Stomach (tissue), 9 donors: ENCODE data around the gene ANGPTL8. TPM values are rescaled to one million over a fixed set of nuclear protein-coding genes. Genes with fewer than 3 reads are reported as not detected.

ENCODE experiments used
- DNase-seq, 2 donors: peaks; one replicate each; pipeline versions ENCODE4 v3.0.0 to v3.0.0-alpha.2; 2013 to 2019
- H3K27ac ChIP-seq, 5 donors: fragments of 200-600 bp in 4 of 5; sonication (generic) in 4 of 5; one replicate each; pipeline ENCODE4 v1.5.1; 2013 to 2019; ENCODE audit warnings: mild to moderate bottlenecking in 1 of 5, moderate library complexity in 1 of 5
- H3K27me3 ChIP-seq, 3 donors: fragments of 200-600 bp; sonication (generic); one replicate each; pipeline ENCODE4 v1.5.1; 2017 to 2019; ENCODE audit warnings: mixed run types in 1 of 3
- H3K36me3 ChIP-seq, 4 donors: fragments of 200-600 bp; sonication (generic); 1 replicate in 3 of 4; 2 replicates in 1 of 4; pipeline ENCODE4 v1.5.1; 2016 to 2019
- H3K4me1 ChIP-seq, 4 donors: fragments of 200-600 bp; sonication (generic); one replicate each; pipeline ENCODE4 v1.5.1; 2016 to 2019
- H3K4me3 ChIP-seq, 4 donors: fragments of 200-600 bp; sonication (generic) in 3 of 4; one replicate each; pipeline ENCODE4 v1.5.1; 2016 to 2019; ENCODE audit warnings: mild to moderate bottlenecking in 1 of 4
- H3K9me3 ChIP-seq, 4 donors: fragments of 200-600 bp; sonication (generic); one replicate each; pipeline ENCODE4 v1.5.1; 2016 to 2019
- EP300 ChIP-seq: sonication (generic); formaldehyde crosslinking; IDR thresholded peaks from one replicate; pipeline ENCODE4 v1.6.1; 2017; ENCODE audit warnings: antibody characterized with exemption
- POLR2A ChIP-seq, 4 donors: fragments of 450-650 bp; IDR thresholded peaks; one replicate each; pipeline ENCODE4 v1.6.1; 2016; ENCODE audit warnings: antibody characterized with exemption in 4 of 4, control low read depth in 2 of 4, mild to moderate bottlenecking in 1 of 4, moderate library complexity in 1 of 4
- POLR2AphosphoS5 ChIP-seq, 3 donors: sonication (generic); formaldehyde crosslinking; IDR thresholded peaks; one replicate each; pipeline ENCODE4 v1.6.1; 2016; ENCODE audit warnings: antibody characterized with exemption in 3 of 3
- whole genome bisulfite sequencing, 5 donors: extraction: QIAGEN DNeasy Blood & Tissue Kit in 3 of 5; methylation state at CpG; one replicate each; pipeline versions ENCODE4 v1.1.5 to v1.1.7; 2013 to 2018; 5-methylcytosine and 5-hydroxymethylcytosine counted together
- intact Hi-C: fragments of 100-400 bp; cut with DNase I; formaldehyde crosslinking; loops from one replicate; pipeline ENCODE4 v1.15.1; 2023; ENCODE audit warnings: low total_unique reads
- polyA plus RNA-seq, 3 donors: library from polyadenylated mRNA; stranded (reverse); fragments of 200-250 nt; gene quantifications; one replicate each; pipeline ENCODE4 v1.2.3, GENCODE V29; 2013
- total RNA-seq, 5 donors: library from RNA; depleted of rRNA; stranded (reverse); fragments of >200 nt; gene quantifications; one replicate each; pipeline versions ENCODE4 v1.1.0 to v1.2.3, GENCODE V29; 2014 to 2016
- TF ChIP-seq, protein P1 (sequence below), 7 experiments: fragments of 450-650 bp in 4 of 7; fragments of 200-600 bp in 3 of 7; sonication (generic) in 3 of 7; IDR thresholded peaks; one replicate each; pipeline ENCODE4 v1.5.1; 2016 to 2019; ENCODE audit warnings: antibody characterized with exemption in 7 of 7, control low read depth in 2 of 7, mild to moderate bottlenecking in 1 of 7
- donor health status: healthy with polysubstance abuse.
- donor health status: Bipolar disorder and iron deficiency.
- donor health status: healthy.

The ANGPTL8 gene
- total and polyA plus RNA-seq, 8 donors, result 0.70 TPM; not detected in 7

- intact Hi-C loops, result no loop called here
- peak; percentile 53 to 84 for DNase-seq
- peaks cover 16 to 41% (median 33%) of the 10 kb centered on the region in 4 donors for H3K4me1 ChIP-seq
- WGBS, 5 donors, result 32 to 47% (median 39%) methylated on average over 10 of the region's 10 CpGs
- peak overlapping the region in 4 of 5 donors; percentile 37 to 69 (median 52) for H3K27ac ChIP-seq
- H3K27me3 ChIP-seq, result peaks cover 0 to 4% (median 0%) of the 10 kb centered on the region in 3 donors
- H3K9me3 ChIP-seq, result no peaks in the 10 kb centered on the region
- TF ChIP-seq POLR2A (IDR thresholded peaks at IDR 0.05) (no peak), POLR2AphosphoS5 (IDR thresholded peaks at IDR 0.05) (peak in 2 of 3 donors; percentile 3 to 24), EP300 (no peak)
- TF ChIP-seq, protein P1, sequence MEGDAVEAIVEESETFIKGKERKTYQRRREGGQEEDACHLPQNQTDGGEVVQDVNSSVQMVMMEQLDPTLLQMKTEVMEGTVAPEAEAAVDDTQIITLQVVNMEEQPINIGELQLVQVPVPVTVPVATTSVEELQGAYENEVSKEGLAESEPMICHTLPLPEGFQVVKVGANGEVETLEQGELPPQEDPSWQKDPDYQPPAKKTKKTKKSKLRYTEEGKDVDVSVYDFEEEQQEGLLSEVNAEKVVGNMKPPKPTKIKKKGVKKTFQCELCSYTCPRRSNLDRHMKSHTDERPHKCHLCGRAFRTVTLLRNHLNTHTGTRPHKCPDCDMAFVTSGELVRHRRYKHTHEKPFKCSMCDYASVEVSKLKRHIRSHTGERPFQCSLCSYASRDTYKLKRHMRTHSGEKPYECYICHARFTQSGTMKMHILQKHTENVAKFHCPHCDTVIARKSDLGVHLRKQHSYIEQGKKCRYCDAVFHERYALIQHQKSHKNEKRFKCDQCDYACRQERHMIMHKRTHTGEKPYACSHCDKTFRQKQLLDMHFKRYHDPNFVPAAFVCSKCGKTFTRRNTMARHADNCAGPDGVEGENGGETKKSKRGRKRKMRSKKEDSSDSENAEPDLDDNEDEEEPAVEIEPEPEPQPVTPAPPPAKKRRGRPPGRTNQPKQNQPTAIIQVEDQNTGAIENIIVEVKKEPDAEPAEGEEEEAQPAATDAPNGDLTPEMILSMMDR (IDR thresholded peaks at IDR 0.05), result no peak
- H3K4me3 ChIP-seq, result no peak overlapping the region
- H3K36me3 ChIP-seq, result no peaks in the 10 kb centered on the region
These were observed 29.4 kb downstream of the ANGPTL8 start for GRCh38 chr19:11268783-11269267.

- H3K4me3 ChIP-seq, result no peak overlapping the region
- DNase-seq, result peak in 1 of 2 donors; percentile 53
- H3K36me3 ChIP-seq, result no peaks in the 10 kb centered on the region
- peak overlapping the region in 4 of 5 donors; percentile 17 to 69 (median 52) for H3K27ac ChIP-seq
- 41 to 76% (median 56%) methylated on average over 7 of the region's 7 CpGs for WGBS, 5 donors
- no peaks in the 10 kb centered on the region for H3K9me3 ChIP-seq
- TF ChIP-seq POLR2A (IDR thresholded peaks at IDR 0.05), result no peak
- no peak for TF ChIP-seq EP300
- no peak for TF ChIP-seq POLR2AphosphoS5 (IDR thresholded peaks at IDR 0.05)
- TF ChIP-seq, protein P1 (IDR thresholded peaks at IDR 0.05), result no peak
- intact Hi-C loops, result no loop called here
- H3K4me1 ChIP-seq, result peaks cover 13 to 38% (median 28%) of the 10 kb centered on the region in 4 donors
- peaks cover 0 to 4% (median 0%) of the 10 kb centered on the region in 3 donors for H3K27me3 ChIP-seq
These were observed 30.0 kb downstream of the ANGPTL8 start for GRCh38 chr19:11269408-11269807.

DNA sequence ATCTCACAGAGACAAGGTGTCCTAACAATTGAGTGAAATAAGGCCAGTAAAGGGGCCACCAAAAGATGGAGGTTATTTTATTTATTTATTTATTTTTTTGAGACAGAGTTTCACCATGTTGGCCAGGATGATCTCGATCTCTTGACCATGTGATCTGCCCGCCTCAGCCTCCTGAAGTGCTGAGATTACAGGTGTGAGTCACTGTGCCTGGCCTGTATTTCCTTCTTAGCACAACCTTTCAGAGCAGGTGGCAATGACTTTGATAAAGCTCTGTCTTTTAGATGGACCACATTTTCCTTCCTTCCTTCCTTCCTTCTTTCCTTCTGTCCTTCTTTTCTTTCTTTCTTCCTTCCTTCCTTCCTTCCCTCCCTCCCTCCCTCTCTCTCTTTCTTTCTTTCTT lies 33.9 kb downstream of the ANGPTL8 start:
- Histone ChIP-seq H3K27ac (no peak overlapping the region), H3K27me3 (peaks cover 0 to 13% (median 0%) of the 10 kb centered on the region in 3 donors), H3K36me3 (no peaks in the 10 kb centered on the region), H3K4me1 (peaks cover 0 to 16% (median 13%) of the 10 kb centered on the region in 4 donors), H3K9me3 (no peaks in the 10 kb centered on the region), H3K4me3 (no peak overlapping the region)
- intact Hi-C loops, result no loop called here
- WGBS, 5 donors, result 44 to 76% (median 55%) methylated on average over 2 of the region's 2 CpGs
- TF ChIP-seq, protein P1 (IDR thresholded peaks at IDR 0.05), result no peak
- no peak for DNase-seq

DNA sequence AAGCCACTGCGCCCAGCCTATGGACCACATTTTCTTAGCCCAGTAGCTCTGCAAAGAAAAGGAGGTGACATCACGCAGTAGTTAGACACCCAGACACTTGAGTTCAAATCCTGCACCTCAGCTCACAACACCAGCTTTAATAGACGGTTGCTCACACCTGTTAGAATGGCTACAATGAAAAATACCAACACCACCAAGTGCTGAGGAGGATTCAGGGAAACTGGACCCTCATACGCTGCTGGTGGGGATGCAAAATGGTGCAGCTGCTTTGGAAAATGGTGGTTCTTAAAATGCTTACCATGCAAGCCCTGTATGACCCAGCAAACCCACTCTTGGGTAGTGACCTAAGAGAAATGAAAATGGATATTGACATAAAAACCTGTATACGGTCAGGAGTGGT lies 34.6 kb downstream of the ANGPTL8 start:
- Histone ChIP-seq H3K27ac (no peak overlapping the region), H3K4me1 (peaks cover 0 to 9% (median 7%) of the 10 kb centered on the region in 4 donors), H3K4me3 (no peak overlapping the region), H3K9me3 (no peaks in the 10 kb centered on the region), H3K27me3 (peaks cover 0 to 16% (median 0%) of the 10 kb centered on the region in 3 donors), H3K36me3 (no peaks in the 10 kb centered on the region)
- no peak for TF ChIP-seq POLR2A (IDR thresholded peaks at IDR 0.05)
- no peak for TF ChIP-seq POLR2AphosphoS5 (IDR thresholded peaks at IDR 0.05)
- TF ChIP-seq EP300, result no peak
- TF ChIP-seq, protein P1 (IDR thresholded peaks at IDR 0.05), result no peak
- WGBS, 5 donors, result 75 to 87% (median 86%) methylated on average over 5 of the region's 5 CpGs
- DNase-seq, result no peak
- intact Hi-C loops, result no loop called here
